Mucosa of descending colon (tissue), 3 donors: ENCODE measurements around the gene CD200. TPM values are rescaled to one million over a fixed set of nuclear protein-coding genes. Genes with fewer than 3 reads are reported as not detected.

Experiments
- ATAC-seq: fragments of 200-7000 bp; cut with Tn5 transposase; one replicate; pipeline ENCODE4 v1.9.1; 2020; ENCODE audit warnings: mild to moderate bottlenecking, moderate library complexity
- DNase-seq, 3 donors: peaks; one replicate each; pipeline ENCODE4 v3.0.0-alpha.2; 2020
- H3K36me3 ChIP-seq: fragments of 200-600 bp; one replicate; pipeline ENCODE4 v1.8.0; 2021; ENCODE audit warnings: low read depth, mild to moderate bottlenecking
- H3K4me1 ChIP-seq: fragments of 200-600 bp; one replicate; pipeline ENCODE4 v1.8.0; 2021; ENCODE audit warnings: low read depth, mild to moderate bottlenecking
- H3K4me3 ChIP-seq: fragments of 200-600 bp; one replicate; pipeline ENCODE4 v1.8.0; 2021; ENCODE audit warnings: mild to moderate bottlenecking
- H3K9me3 ChIP-seq: fragments of 200-600 bp; one replicate; pipeline ENCODE4 v1.8.0; 2021; ENCODE audit warnings: mild to moderate bottlenecking
- CTCF ChIP-seq: fragments of 200-600 bp; IDR thresholded peaks from one replicate; pipeline ENCODE4 v1.8.0; 2022; ENCODE audit warnings: antibody characterized with exemption, mild to moderate bottlenecking
- intact Hi-C, 2 donors: fragments of 100-400 bp; cut with DNase I in 1 of 2; cut with micrococcal nuclease in 1 of 2; formaldehyde crosslinking; loops; one replicate each; pipeline versions ENCODE4 v1.11.0 to v1.11.1; 2022; cut with DNase I, micrococcal nuclease
- total RNA-seq, 3 donors: library from RNA; stranded (reverse); fragmentation: NEBNext Ultra II Directional in 2 of 3; extraction: Animal tissue kit (Norgen Biotek cat#: 25700) in 2 of 3; gene quantifications; one replicate each; pipeline versions ENCODE4 v1.2.1 to v1.2.4, GENCODE V29; 2021 to 2023
- donor health status: DM: no; HTN: no; CAD: no; lungs with moderate emphysema.
- donor health status: DM: no; HTN: no; CAD: no.
- donor health status: DM: no; HTN: yes; CAD: no.

CD200 gene
- total RNA-seq, 3 donors from 2014 or later, result 3.3 to 6.4 (median 3.9) TPM

GRCh38 chr3:112302150-112302830 lies 30.7 kb upstream of the CD200 start:
- no peak overlapping the region for H3K4me3 ChIP-seq
- ATAC-seq (no peak), DNase-seq (no peak)
- H3K4me1 ChIP-seq, result peaks cover 5% of the 10 kb centered on the region
- TF ChIP-seq CTCF, result no peak
- intact Hi-C loops, result no loop called here
- no peaks in the 10 kb centered on the region for H3K9me3 ChIP-seq
- no peaks in the 10 kb centered on the region for H3K36me3 ChIP-seq

GRCh38 chr3:112302881-112303763 lies 29.8 kb upstream of the CD200 start:
- peak; percentile 57 for ATAC-seq
- Histone ChIP-seq H3K4me3 (no peak overlapping the region), H3K4me1 (peaks cover 5% of the 10 kb centered on the region), H3K9me3 (no peaks in the 10 kb centered on the region), H3K36me3 (no peaks in the 10 kb centered on the region)
- TF ChIP-seq CTCF, result no peak
- DNase-seq, result no peak
- intact Hi-C loops, result no loop called here

GRCh38 chr3:112303764-112304325 lies 29.1 kb upstream of the CD200 start:
- intact Hi-C loops, result no loop called here
- ATAC-seq (peak; percentile 64), DNase-seq (peak in 1 of 3 donors; percentile 28)
- Histone ChIP-seq H3K4me3 (no peak overlapping the region), H3K4me1 (peaks cover 5% of the 10 kb centered on the region), H3K36me3 (no peaks in the 10 kb centered on the region), H3K9me3 (no peaks in the 10 kb centered on the region)
- TF ChIP-seq CTCF, result no peak

GRCh38 chr3:112304611-112305010 lies 28.3 kb upstream of the CD200 start:
- Histone ChIP-seq H3K9me3 (no peaks in the 10 kb centered on the region), H3K4me1 (peaks cover 5% of the 10 kb centered on the region), H3K36me3 (no peaks in the 10 kb centered on the region), H3K4me3 (no peak overlapping the region)
- no peak for TF ChIP-seq CTCF
- DNase-seq, result no peak
- ATAC-seq, result peak; percentile 8
- intact Hi-C loops, result no loop called here

GRCh38 chr3:112306825-112307224 lies 26.1 kb upstream of the CD200 start:
- ATAC-seq (no peak), DNase-seq (no peak)
- intact Hi-C loops, result no loop called here
- Histone ChIP-seq H3K9me3 (no peaks in the 10 kb centered on the region), H3K36me3 (no peaks in the 10 kb centered on the region), H3K4me1 (peaks cover 5% of the 10 kb centered on the region), H3K4me3 (no peak overlapping the region)
- no peak for TF ChIP-seq CTCF
